ENCODE data around the gene NCSTN. TPM values are rescaled to one million over a fixed set of nuclear protein-coding genes. Genes with fewer than 3 reads are reported as not detected.
A peak's percentile ranks its signal among the peaks of the same experiment; 100 is the strongest.

NCSTN gene
- polyA plus RNA-seq, 3 donors = 125 to 238 (median 145) TPM

GRCh38 chr1:160371756-160372155 is 28.6 kb downstream of the NCSTN start:
- intact Hi-C loops (cut with micrococcal nuclease) = no loop called here
- H3K9me3 ChIP-seq (replicated peaks in 1 of 2; ENCODE audit: control insufficient read depth in 1 of 2, insufficient read depth in 1 of 2, low read length in 2 of 2) = no peaks in the 10 kb centered on the region
- H3K4me1 ChIP-seq (ENCODE audit: control insufficient read depth in 1 of 2, insufficient read depth in 2 of 2, low read length in 2 of 2) = peaks cover 28 to 37% of the 10 kb centered on the region in 2 donors

GRCh38 chr1:160373696-160374095 is 30.5 kb downstream of the NCSTN start:
- Histone ChIP-seq H3K9me3 (replicated peaks in 1 of 2; ENCODE audit: control insufficient read depth in 1 of 2, insufficient read depth in 1 of 2, low read length in 2 of 2) (no peaks in the 10 kb centered on the region), H3K9ac (ENCODE audit: insufficient read depth, low read length, poor library complexity, severe bottlenecking) (no peak overlapping the region), H3K4me2 (replicated peaks; ENCODE audit: extremely low read depth, low read length, poor library complexity, severe bottlenecking) (no peak overlapping the region), H4K20me1 (ENCODE audit: insufficient read depth, low read length) (no peaks in the 10 kb centered on the region), H3K27ac (ENCODE audit: low read depth in 1 of 2, low read length in 2 of 2) (no peak overlapping the region), H3K4me1 (ENCODE audit: control insufficient read depth in 1 of 2, insufficient read depth in 2 of 2, low read length in 2 of 2) (peaks cover 28 to 37% of the 10 kb centered on the region in 2 donors), H3K79me2 (ENCODE audit: insufficient read depth, low read length) (no peaks in the 10 kb centered on the region), H3K27me3 (ENCODE audit: control insufficient read depth in 2 of 2, insufficient read depth in 2 of 2, low read length in 2 of 2) (no peaks in the 10 kb centered on the region), H3K36me3 (replicated peaks in 1 of 2; ENCODE audit: control insufficient read depth in 1 of 2, insufficient read depth in 2 of 2, low read length in 2 of 2) (no peaks in the 10 kb centered on the region), H2AFZ (ENCODE audit: insufficient read depth, low read depth, low read length, poor library complexity, severe bottlenecking) (no peak overlapping the region), H3K4me3 (replicated peaks in 1 of 3; ENCODE audit: low read depth in 2 of 3, low read length in 3 of 3) (no peak overlapping the region)
- no peak overlapping the region for H3K4me3 Mint-ChIP-seq
- 50% methylated on average over 2 of the region's 4 CpGs for WGBS (ENCODE audit: insufficient coverage)
- H3K4me1 Mint-ChIP-seq = peaks cover 36% of the 10 kb centered on the region
- peak overlapping the region in 1 of 7 donors; percentile 4 for H3K27ac Mint-ChIP-seq
- H3K9me3 Mint-ChIP-seq = peaks cover 0 to 2% (median 0%) of the 10 kb centered on the region in 7 donors
- peaks cover 2 to 7% (median 4%) of the 10 kb centered on the region in 3 donors for H3K27me3 Mint-ChIP-seq (ENCODE audit: low read depth in 3 of 3)
- no peaks in the 10 kb centered on the region for H3K36me3 Mint-ChIP-seq
- intact Hi-C loops (cut with micrococcal nuclease) = no loop called here
- TF ChIP-seq CTCF (IDR thresholded peaks at IDR 0.05) = no peak
- DNase-seq = no peak

More at GRCh38 chr1:160371756-160372155, 28.6 kb downstream of the NCSTN start:
- Mint-ChIP-seq H3K36me3 (no peaks in the 10 kb centered on the region), H3K27ac (peak overlapping the region in 1 of 7 donors; percentile 62), H3K27me3 (ENCODE audit: low read depth in 3 of 3) (peaks cover 6 to 13% (median 9%) of the 10 kb centered on the region in 3 donors), H3K4me3 (no peak overlapping the region), H3K4me1 (peaks cover 43% of the 10 kb centered on the region), H3K9me3 (peaks cover 0 to 2% (median 0%) of the 10 kb centered on the region in 7 donors)
- no peak overlapping the region for H3K9ac ChIP-seq (ENCODE audit: insufficient read depth, low read length, poor library complexity, severe bottlenecking)
- peaks cover 0 to 3% of the 10 kb centered on the region in 2 donors for H3K27me3 ChIP-seq (ENCODE audit: control insufficient read depth in 2 of 2, insufficient read depth in 2 of 2, low read length in 2 of 2)
- H2AFZ ChIP-seq (ENCODE audit: insufficient read depth, low read depth, low read length, poor library complexity, severe bottlenecking) = no peak overlapping the region
- no peaks in the 10 kb centered on the region for H3K79me2 ChIP-seq (ENCODE audit: insufficient read depth, low read length)
- no peaks in the 10 kb centered on the region for H4K20me1 ChIP-seq (ENCODE audit: insufficient read depth, low read length)
- DNase-seq = no peak
- H3K4me2 ChIP-seq (replicated peaks; ENCODE audit: extremely low read depth, low read length, poor library complexity, severe bottlenecking) = no peak overlapping the region
- H3K36me3 ChIP-seq (replicated peaks in 1 of 2; ENCODE audit: control insufficient read depth in 1 of 2, insufficient read depth in 2 of 2, low read length in 2 of 2) = no peaks in the 10 kb centered on the region
- 21% methylated on average over 4 of the region's 4 CpGs for WGBS (ENCODE audit: insufficient coverage)
- no peak overlapping the region for H3K27ac ChIP-seq (ENCODE audit: low read depth in 1 of 2, low read length in 2 of 2)
- TF ChIP-seq CTCF (IDR thresholded peaks at IDR 0.05) = no peak
- no peak overlapping the region for H3K4me3 ChIP-seq (replicated peaks in 1 of 3; ENCODE audit: low read depth in 2 of 3, low read length in 3 of 3)

Data from CD14-positive monocyte (primary cell).